Measurements from ENCODE around the gene PRR35. TPM values are rescaled to one million over a fixed set of nuclear protein-coding genes. Genes with fewer than 3 reads are reported as not detected.

Gene PRR35
- total RNA-seq, 1 donor from 2014 or later, result 0.25 TPM

DNA sequence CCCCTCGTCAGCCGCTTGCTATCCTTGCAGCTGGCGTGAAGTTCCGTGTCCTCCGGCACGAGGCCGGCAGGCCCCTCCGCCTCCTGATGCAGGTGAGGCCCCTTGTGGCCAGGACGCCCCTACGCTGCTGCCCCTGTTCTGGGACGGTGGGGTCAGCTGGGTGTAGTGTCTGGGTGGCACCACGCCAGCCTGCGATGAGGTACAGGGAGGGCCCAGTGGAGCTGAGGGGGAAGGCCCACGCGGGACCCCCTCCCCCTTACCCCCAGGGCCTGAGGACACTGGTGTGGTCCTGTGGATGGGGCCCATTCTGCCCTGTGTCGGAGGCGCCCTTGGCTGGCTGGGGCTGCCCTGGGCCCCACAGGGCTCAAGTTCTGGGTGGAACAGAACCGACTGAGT is 22.0 kb downstream of the PRR35 start:
- Mint-ChIP-seq H3K4me3 (no peak overlapping the region), H3K36me3 (no peaks in the 10 kb centered on the region), H3K27ac (no peak overlapping the region), H3K9me3 (no peaks in the 10 kb centered on the region), H3K4me1 (peaks cover 10% of the 10 kb centered on the region), H3K27me3 (ENCODE audit: low read depth) (peaks cover 7% of the 10 kb centered on the region)
- TF ChIP-seq, protein P1, sequence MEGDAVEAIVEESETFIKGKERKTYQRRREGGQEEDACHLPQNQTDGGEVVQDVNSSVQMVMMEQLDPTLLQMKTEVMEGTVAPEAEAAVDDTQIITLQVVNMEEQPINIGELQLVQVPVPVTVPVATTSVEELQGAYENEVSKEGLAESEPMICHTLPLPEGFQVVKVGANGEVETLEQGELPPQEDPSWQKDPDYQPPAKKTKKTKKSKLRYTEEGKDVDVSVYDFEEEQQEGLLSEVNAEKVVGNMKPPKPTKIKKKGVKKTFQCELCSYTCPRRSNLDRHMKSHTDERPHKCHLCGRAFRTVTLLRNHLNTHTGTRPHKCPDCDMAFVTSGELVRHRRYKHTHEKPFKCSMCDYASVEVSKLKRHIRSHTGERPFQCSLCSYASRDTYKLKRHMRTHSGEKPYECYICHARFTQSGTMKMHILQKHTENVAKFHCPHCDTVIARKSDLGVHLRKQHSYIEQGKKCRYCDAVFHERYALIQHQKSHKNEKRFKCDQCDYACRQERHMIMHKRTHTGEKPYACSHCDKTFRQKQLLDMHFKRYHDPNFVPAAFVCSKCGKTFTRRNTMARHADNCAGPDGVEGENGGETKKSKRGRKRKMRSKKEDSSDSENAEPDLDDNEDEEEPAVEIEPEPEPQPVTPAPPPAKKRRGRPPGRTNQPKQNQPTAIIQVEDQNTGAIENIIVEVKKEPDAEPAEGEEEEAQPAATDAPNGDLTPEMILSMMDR (IDR thresholded peaks at IDR 0.05; ENCODE audit: unreplicated experiment), result no peak
- no peak for DNase-seq (ENCODE audit: low spot score in 2 of 2, unreplicated experiment in 2 of 2)

DNA sequence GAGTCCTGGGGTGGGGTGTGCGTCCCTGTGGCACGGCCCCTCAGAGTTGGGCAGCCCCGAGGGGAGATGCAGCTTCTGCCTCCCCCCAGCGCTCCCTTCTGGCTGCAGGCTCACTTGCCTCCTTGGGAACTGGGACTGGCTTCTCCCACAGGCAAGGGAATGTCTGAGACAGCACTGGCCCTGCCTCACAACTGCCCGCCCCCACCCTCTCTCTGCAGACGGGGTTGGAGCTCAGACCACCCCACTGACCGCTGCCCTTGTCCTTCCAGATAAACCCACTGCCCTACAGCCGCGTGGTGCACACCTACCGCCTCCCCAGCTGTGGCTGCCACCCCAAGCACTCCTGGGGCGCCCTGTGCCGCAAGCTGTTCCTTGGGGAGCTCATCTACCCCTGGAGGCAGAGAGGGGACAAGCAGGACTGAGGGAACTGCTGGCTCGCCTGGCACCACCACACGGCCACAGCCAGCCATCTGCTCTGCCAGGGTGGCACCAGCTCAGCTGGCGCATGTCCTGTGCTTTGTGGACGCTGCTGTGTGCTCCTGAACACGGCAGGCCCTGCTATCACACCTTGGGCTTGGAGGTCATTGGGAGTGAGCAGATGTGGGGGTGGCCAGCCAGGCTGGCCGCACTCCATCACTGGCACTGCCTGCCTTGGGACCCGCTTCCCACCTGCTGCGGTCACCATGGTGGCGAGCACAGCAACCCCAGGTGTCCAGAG is 22.6 kb downstream of the PRR35 start:
- TF ChIP-seq, protein P1 (IDR thresholded peaks at IDR 0.05; ENCODE audit: unreplicated experiment), result no peak
- H3K27ac Mint-ChIP-seq, result no peak overlapping the region
- peaks cover 14% of the 10 kb centered on the region for H3K4me1 Mint-ChIP-seq
- no peak for DNase-seq (ENCODE audit: low spot score in 2 of 2, unreplicated experiment in 2 of 2)
- H3K9me3 Mint-ChIP-seq, result no peaks in the 10 kb centered on the region
- no peak overlapping the region for H3K4me3 Mint-ChIP-seq
- peaks cover 7% of the 10 kb centered on the region for H3K27me3 Mint-ChIP-seq (ENCODE audit: low read depth)
- no peaks in the 10 kb centered on the region for H3K36me3 Mint-ChIP-seq

DNA sequence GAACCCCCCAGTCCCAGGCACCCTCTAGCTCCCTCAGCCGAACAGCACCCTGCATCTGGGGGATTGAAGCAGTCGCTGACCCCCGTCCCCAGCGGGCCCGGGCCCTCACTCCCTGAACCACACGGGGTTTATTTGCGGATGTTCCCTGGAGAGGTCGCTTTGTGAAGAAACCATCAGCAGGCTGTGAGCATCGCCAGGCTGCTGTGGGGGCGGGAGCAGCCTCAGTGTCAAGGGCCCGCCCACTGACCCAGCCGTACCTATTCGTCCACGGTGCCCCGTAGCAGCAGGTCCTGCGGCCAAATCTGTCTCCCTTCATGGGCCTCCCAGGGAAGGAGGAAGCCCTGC is 23.2 kb downstream of the PRR35 start:
- TF ChIP-seq, protein P1 (IDR thresholded peaks at IDR 0.05; ENCODE audit: unreplicated experiment), result no peak
- Mint-ChIP-seq H3K27ac (no peak overlapping the region), H3K36me3 (no peaks in the 10 kb centered on the region), H3K4me1 (peaks cover 17% of the 10 kb centered on the region), H3K4me3 (no peak overlapping the region), H3K27me3 (ENCODE audit: low read depth) (peaks cover 7% of the 10 kb centered on the region), H3K9me3 (no peaks in the 10 kb centered on the region)
- no peak for DNase-seq (ENCODE audit: low spot score in 2 of 2, unreplicated experiment in 2 of 2)

DNA sequence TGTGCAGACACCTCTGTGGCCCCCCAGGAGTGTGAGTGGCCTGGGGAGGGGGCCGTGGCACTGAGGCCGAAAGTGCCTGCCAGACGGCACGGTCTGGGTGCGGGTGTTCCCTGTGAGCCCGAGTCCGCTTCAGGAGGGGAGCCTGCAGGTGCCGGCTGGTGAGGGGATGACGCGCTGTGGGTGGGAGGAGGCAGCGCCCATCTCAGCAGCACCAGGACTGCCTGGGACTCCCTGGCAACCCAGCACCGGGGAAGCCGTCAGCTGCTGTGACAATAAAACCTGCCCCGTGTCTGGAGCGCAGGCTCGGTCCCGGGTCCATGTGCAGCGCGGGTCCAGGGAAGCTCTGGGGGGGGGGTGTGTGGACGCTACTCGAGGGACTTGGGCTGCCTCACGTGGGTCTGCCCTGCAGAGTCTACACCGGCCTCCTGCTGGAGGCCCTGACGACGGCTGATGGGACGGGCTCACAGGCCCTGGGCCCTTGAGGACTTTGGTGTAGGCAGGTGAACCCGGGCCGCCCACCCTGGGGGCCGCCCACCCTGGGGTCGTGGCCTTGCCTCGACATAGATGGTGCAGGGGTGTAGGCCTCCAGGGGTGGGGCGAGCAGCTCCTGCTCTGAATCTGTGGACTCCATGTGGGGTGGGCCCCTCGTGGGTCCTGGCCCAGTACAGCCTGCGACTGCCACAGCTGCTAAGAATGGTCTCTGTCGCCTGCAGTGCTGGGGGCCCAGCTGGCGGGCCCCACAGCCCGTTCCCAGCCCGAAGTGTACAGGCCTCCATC is 23.8 kb downstream of the PRR35 start:
- H3K27me3 Mint-ChIP-seq (ENCODE audit: low read depth), result peaks cover 7% of the 10 kb centered on the region
- TF ChIP-seq, protein P1 (IDR thresholded peaks at IDR 0.05; ENCODE audit: unreplicated experiment), result no peak
- no peak overlapping the region for H3K27ac Mint-ChIP-seq
- H3K4me3 Mint-ChIP-seq, result no peak overlapping the region
- H3K9me3 Mint-ChIP-seq, result no peaks in the 10 kb centered on the region
- H3K36me3 Mint-ChIP-seq, result no peaks in the 10 kb centered on the region
- peaks cover 19% of the 10 kb centered on the region for H3K4me1 Mint-ChIP-seq
- DNase-seq (ENCODE audit: low spot score in 2 of 2, unreplicated experiment in 2 of 2), result no peak

DNA sequence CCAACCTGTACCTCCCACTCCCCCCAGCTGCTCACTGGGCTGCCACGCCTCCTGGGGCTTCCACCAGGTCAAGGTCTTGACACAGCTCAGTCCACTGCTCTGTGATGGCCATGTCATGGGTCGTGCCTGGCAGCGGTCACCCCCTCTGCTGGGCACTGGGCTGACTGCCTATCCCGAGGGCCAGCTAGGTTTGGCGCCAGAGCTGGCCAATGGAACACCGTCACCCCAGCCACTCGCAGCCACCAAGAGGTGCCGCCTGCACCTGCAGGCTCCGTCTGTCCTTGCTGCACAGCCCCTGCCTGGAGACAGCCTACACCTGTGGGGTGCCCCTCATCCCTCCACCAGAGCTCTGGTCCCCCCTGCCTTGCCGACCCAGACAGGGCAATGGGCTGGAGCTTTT is 25.2 kb downstream of the PRR35 start:
- no peaks in the 10 kb centered on the region for H3K36me3 Mint-ChIP-seq
- peaks cover 19% of the 10 kb centered on the region for H3K4me1 Mint-ChIP-seq
- no peak overlapping the region for H3K27ac Mint-ChIP-seq
- peaks cover 7% of the 10 kb centered on the region for H3K27me3 Mint-ChIP-seq (ENCODE audit: low read depth)
- DNase-seq (ENCODE audit: low spot score in 2 of 2, unreplicated experiment in 2 of 2), result no peak
- no peaks in the 10 kb centered on the region for H3K9me3 Mint-ChIP-seq
- TF ChIP-seq, protein P1 (IDR thresholded peaks at IDR 0.05; ENCODE audit: unreplicated experiment), result no peak
- no peak overlapping the region for H3K4me3 Mint-ChIP-seq
